H9 (cell line): ENCODE data around the gene ZNF668. TPM values are rescaled to one million over a fixed set of nuclear protein-coding genes. Genes with fewer than 3 reads are reported as not detected.
A peak's percentile ranks its signal among the peaks of the same experiment; 100 is the strongest.
"Not testable (repeated sequence)": the region's sequence is repeated elsewhere in the genome, so short reads cannot be mapped to it uniquely, and the experiment has no call there.

ENCODE experiments used
- DNase-seq: peaks from one replicate; pipeline ENCODE4 v3.0.0-alpha.2; 2017
- H2AFZ ChIP-seq: one replicate; pipeline ENCODE4 v1.6.1; 2013; ENCODE audit warnings: mild to moderate bottlenecking, low read length, control low read depth, moderate library complexity
- H2AK5ac ChIP-seq: 2 replicates; pipeline ENCODE4 v1.6.1; 2013; ENCODE audit warnings: low read length, control low read depth, mixed read lengths; ENCODE audit not compliant: insufficient read length
- H2BK120ac ChIP-seq: one replicate; pipeline ENCODE4 v1.6.1; 2013; ENCODE audit warnings: low read depth, mild to moderate bottlenecking, low read length, control low read depth, inconsistent platforms; ENCODE audit not compliant: poor library complexity, severe bottlenecking
- H2BK12ac ChIP-seq: 2 replicates; pipeline ENCODE4 v1.6.1; 2013; ENCODE audit warnings: low read length, control low read depth, mixed read lengths, low read depth; ENCODE audit not compliant: insufficient read length
- H2BK15ac ChIP-seq: 2 replicates; pipeline ENCODE4 v1.6.1; 2013; ENCODE audit warnings: low read depth, low read length, control low read depth
- H2BK20ac ChIP-seq: one replicate; pipeline ENCODE4 v1.6.1; 2013; ENCODE audit warnings: low read depth, mild to moderate bottlenecking, low read length, control low read depth, inconsistent platforms; ENCODE audit not compliant: poor library complexity, severe bottlenecking
- H2BK5ac ChIP-seq: 2 replicates; pipeline ENCODE4 v1.6.1; 2013; ENCODE audit warnings: low read length, control low read depth, mixed read lengths; ENCODE audit not compliant: insufficient read length
- H3K14ac ChIP-seq: 2 replicates; pipeline ENCODE4 v1.6.1; 2013; ENCODE audit warnings: low read length, control low read depth; ENCODE audit not compliant: insufficient read depth
- H3K18ac ChIP-seq: 2 replicates; pipeline ENCODE4 v1.6.1; 2013; ENCODE audit warnings: low read depth, mild to moderate bottlenecking, mixed read lengths, low read length, control low read depth; ENCODE audit not compliant: insufficient read length
- H3K23ac ChIP-seq: 2 replicates; pipeline ENCODE4 v1.6.1; 2013; ENCODE audit warnings: low read length, control low read depth, mixed read lengths, low read depth; ENCODE audit not compliant: insufficient read length
- H3K23me2 ChIP-seq: 2 replicates; pipeline ENCODE4 v1.6.1; 2013; ENCODE audit warnings: low read depth, mild to moderate bottlenecking, mixed read lengths, low read length, control low read depth; ENCODE audit not compliant: insufficient read length, poor library complexity, severe bottlenecking
- H3K27ac ChIP-seq: 2 replicates; pipeline ENCODE4 v1.5.1; 2013; ENCODE audit warnings: low read length, control low read depth, mixed read lengths, low read depth; ENCODE audit not compliant: insufficient read length
- H3K27me3 ChIP-seq: 2 replicates; pipeline ENCODE4 v1.6.1; 2013; ENCODE audit warnings: low read length, control low read depth, inconsistent platforms; ENCODE audit not compliant: insufficient read depth
- H3K4ac ChIP-seq: 2 replicates; pipeline ENCODE4 v1.6.1; 2013; ENCODE audit warnings: low read depth, mild to moderate bottlenecking, control low read depth, inconsistent platforms, low read length, moderate library complexity
- H3K4me1 ChIP-seq: 2 replicates; pipeline ENCODE4 v1.6.1; 2013; ENCODE audit warnings: low read length, control low read depth, inconsistent platforms; ENCODE audit not compliant: insufficient read depth
- H3K4me2 ChIP-seq: 2 replicates; pipeline ENCODE4 v1.6.1; 2013; ENCODE audit warnings: low read length, control low read depth, mixed read lengths; ENCODE audit not compliant: insufficient read length, insufficient read depth
- H3K56ac ChIP-seq: 2 replicates; pipeline ENCODE4 v1.6.1; 2013; ENCODE audit warnings: low read depth, mild to moderate bottlenecking, mixed read lengths, low read length, control low read depth; ENCODE audit not compliant: insufficient read length
- H3K79me1 ChIP-seq: 2 replicates; pipeline ENCODE4 v1.6.1; 2013; ENCODE audit warnings: low read depth, mild to moderate bottlenecking, moderate library complexity, low read length, control low read depth, inconsistent platforms; ENCODE audit not compliant: insufficient read depth, poor library complexity, severe bottlenecking
- H3K79me2 ChIP-seq: 2 replicates; pipeline ENCODE4 v1.6.1; 2013; ENCODE audit warnings: low read length, control low read depth, inconsistent platforms; ENCODE audit not compliant: insufficient read depth
- H3K9ac ChIP-seq: 2 replicates; pipeline ENCODE4 v1.6.1; 2013; ENCODE audit warnings: low read length, control low read depth, mixed read lengths; ENCODE audit not compliant: insufficient read length; ENCODE audit errors: extremely low read depth
- H3K9me3 ChIP-seq: one replicate; pipeline ENCODE4 v1.6.1; 2013; ENCODE audit warnings: low read depth, low read length, inconsistent platforms; ENCODE audit not compliant: control insufficient read depth
- H3T11ph ChIP-seq: one replicate; pipeline ENCODE4 v1.6.1; 2013; ENCODE audit warnings: mild to moderate bottlenecking, low read length, control low read depth, inconsistent platforms
- H4K20me1 ChIP-seq: one replicate; pipeline ENCODE4 v1.6.1; 2013; ENCODE audit not compliant: control insufficient read depth, insufficient read length, insufficient read depth
- H4K5ac ChIP-seq: 2 replicates; pipeline ENCODE4 v1.6.1; 2013; ENCODE audit warnings: low read depth, mild to moderate bottlenecking, mixed read lengths, low read length, control low read depth; ENCODE audit not compliant: insufficient read length
- H4K8ac ChIP-seq: replicated peaks from 2 replicates; pipeline ENCODE4 v1.6.1; 2013; ENCODE audit warnings: low read length, control low read depth, mixed read lengths, low read depth; ENCODE audit not compliant: insufficient read length
- H4K91ac ChIP-seq: 2 replicates; pipeline ENCODE4 v1.6.1; 2013; ENCODE audit warnings: low read depth, mild to moderate bottlenecking, moderate library complexity, mixed read lengths, low read length, control low read depth; ENCODE audit not compliant: insufficient read length
- H3K27ac Mint-ChIP-seq, 3 experiments: 2 replicates in 2 of 3; 3 replicates in 1 of 3; pipeline ENCODE4 v1.8.0; 2020 to 2021; ENCODE audit warnings: mixed read lengths in 3 of 3, mild to moderate bottlenecking in 1 of 3, moderate library complexity in 1 of 3
- H3K27me3 Mint-ChIP-seq: 2 replicates; pipeline ENCODE4 v1.8.0; 2021; ENCODE audit warnings: low read depth, mild to moderate bottlenecking, moderate library complexity, mixed read lengths
- H3K36me3 Mint-ChIP-seq, 3 experiments: 2 replicates in 2 of 3; 3 replicates in 1 of 3; pipeline ENCODE4 v1.8.0; 2020 to 2021; ENCODE audit warnings: low read depth in 3 of 3, mixed read lengths in 3 of 3; ENCODE audit not compliant: insufficient read depth in 1 of 3
- H3K4me1 Mint-ChIP-seq, 2 experiments: 2 replicates each; pipeline ENCODE4 v1.8.0; 2020; ENCODE audit warnings: mixed read lengths in 2 of 2
- H3K4me3 Mint-ChIP-seq, 2 experiments: 2 replicates in 1 of 2; 3 replicates in 1 of 2; pipeline ENCODE4 v1.8.0; 2020 to 2021; ENCODE audit warnings: mild to moderate bottlenecking in 2 of 2, mixed read lengths in 2 of 2, moderate library complexity in 1 of 2
- H3K9me3 Mint-ChIP-seq, 2 experiments: 2 replicates in 1 of 2; 3 replicates in 1 of 2; pipeline ENCODE4 v1.8.0; 2020; ENCODE audit warnings: mild to moderate bottlenecking in 2 of 2, mixed read lengths in 2 of 2, moderate library complexity in 1 of 2
- WGBS: extraction: QIAGEN DNeasy Blood & Tissue Kit; methylation state at CpG from one replicate; pipeline ENCODE4 v1.1.7; 2013; ENCODE audit warnings: missing lambda C conversion rate, low lambda C conversion rate, mixed read lengths; ENCODE audit not compliant: insufficient read length; ENCODE audit errors: extremely low coverage; 5-methylcytosine and 5-hydroxymethylcytosine counted together
- total RNA-seq: library from RNA; stranded (reverse); gene quantifications from 2 replicates; pipeline ENCODE4 v1.2.1, GENCODE V29; 2021
- TF ChIP-seq, protein P1 (sequence below): fragments of 200-600 bp; sonication (generic); conservative IDR thresholded peaks from 3 replicates; pipeline ENCODE4 v1.8.0; 2021; ENCODE audit warnings: antibody characterized with exemption, mild to moderate bottlenecking

Gene ZNF668
- total RNA-seq, 1 experiment from 2014 or later: 18.6 TPM

DNA sequence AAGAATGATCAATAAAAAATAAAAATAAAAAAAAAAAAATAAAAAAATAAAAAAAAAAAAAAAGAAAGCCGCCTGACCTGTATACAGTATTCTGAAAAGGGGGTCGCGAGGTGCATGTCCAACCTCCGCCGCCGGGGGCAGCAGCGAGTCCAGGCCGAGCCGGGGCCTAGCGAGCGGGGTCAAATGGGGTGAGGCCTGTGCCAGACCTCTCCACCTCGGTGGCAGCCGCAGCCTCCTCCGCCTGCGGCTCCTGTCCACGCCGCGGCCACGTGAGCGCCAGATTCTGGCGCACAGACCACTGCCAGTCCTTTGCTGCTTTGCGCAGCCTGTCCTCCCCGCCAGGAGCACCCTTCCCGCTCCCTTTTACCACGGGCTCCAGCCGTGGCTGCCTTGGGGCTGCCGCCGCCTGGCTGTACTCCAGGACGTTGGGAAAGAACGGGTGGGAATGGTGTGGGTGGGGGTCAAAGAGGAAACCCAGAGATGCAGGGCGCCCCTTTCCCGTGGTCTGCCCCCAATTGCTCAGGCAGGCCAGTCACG lies 31.7 kb upstream of the ZNF668 start:
- TF ChIP-seq, protein P1, sequence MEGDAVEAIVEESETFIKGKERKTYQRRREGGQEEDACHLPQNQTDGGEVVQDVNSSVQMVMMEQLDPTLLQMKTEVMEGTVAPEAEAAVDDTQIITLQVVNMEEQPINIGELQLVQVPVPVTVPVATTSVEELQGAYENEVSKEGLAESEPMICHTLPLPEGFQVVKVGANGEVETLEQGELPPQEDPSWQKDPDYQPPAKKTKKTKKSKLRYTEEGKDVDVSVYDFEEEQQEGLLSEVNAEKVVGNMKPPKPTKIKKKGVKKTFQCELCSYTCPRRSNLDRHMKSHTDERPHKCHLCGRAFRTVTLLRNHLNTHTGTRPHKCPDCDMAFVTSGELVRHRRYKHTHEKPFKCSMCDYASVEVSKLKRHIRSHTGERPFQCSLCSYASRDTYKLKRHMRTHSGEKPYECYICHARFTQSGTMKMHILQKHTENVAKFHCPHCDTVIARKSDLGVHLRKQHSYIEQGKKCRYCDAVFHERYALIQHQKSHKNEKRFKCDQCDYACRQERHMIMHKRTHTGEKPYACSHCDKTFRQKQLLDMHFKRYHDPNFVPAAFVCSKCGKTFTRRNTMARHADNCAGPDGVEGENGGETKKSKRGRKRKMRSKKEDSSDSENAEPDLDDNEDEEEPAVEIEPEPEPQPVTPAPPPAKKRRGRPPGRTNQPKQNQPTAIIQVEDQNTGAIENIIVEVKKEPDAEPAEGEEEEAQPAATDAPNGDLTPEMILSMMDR: peak; percentile 79
- DNase-seq: peak; percentile 89

DNA sequence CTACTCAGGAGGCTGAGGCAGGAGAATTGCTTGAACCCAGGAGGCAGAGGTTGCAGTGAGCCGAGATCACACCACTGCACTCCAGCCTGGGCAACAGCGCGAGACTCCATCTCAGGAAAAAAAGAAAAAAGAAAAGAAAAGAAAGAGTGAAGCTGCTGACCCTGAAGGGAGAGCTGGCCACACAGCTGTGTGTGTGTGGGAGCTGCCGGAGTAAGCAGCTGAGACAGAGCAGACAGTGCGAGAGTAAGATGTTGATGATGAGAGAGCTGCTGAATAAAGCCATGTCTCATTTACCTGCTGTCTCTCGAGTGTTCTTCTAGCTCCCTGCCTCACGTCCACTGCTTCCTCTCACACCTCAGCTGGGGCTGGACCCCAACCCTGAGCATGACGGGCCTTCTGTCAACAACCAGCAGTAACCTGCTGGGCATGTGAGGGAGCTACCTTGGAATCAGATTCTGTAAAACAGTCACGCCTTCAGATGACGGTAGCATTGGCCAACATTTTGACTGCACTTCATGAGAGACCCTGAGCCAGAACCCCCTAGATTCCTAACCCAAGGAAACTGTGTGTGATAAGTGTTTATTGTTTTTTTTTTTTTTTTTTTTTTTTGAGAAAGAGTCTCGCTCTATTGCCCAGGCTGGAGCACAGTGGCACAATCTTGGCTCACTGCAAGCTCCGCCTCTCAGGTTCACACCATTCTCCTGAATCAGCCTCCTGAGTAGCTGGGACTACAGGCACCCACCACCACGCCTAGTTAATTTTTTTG lies 27.0 kb upstream of the ZNF668 start:
- H3K36me3 Mint-ChIP-seq, H2BK120ac ChIP-seq, H3K56ac ChIP-seq, H3K4me3 Mint-ChIP-seq, H3K4me1 ChIP-seq, H3K4ac ChIP-seq, DNase-seq, H3K18ac ChIP-seq, H2AFZ ChIP-seq, H3K14ac ChIP-seq, H2AK5ac ChIP-seq, H4K5ac ChIP-seq, H3K9me3 Mint-ChIP-seq, H3K4me1 Mint-ChIP-seq, H4K8ac ChIP-seq, H3T11ph ChIP-seq, H3K27ac Mint-ChIP-seq, H2BK5ac ChIP-seq, H3K27me3 ChIP-seq, H4K91ac ChIP-seq, H2BK12ac ChIP-seq, H3K79me2 ChIP-seq, H3K9me3 ChIP-seq, H3K23me2 ChIP-seq, H3K27ac ChIP-seq, H2BK20ac ChIP-seq, H4K20me1 ChIP-seq, H3K79me1 ChIP-seq, H2BK15ac ChIP-seq, H3K4me2 ChIP-seq, H3K9ac ChIP-seq, H3K23ac ChIP-seq: not testable (repeated sequence)
- WGBS: no CpG with 5 or more reads among the region's 13 CpGs
- H3K27me3 Mint-ChIP-seq: peaks cover 19% of the 10 kb centered on the region

More for the DNA sequence above, 31.7 kb upstream of the ZNF668 start:
- no peak overlapping the region for H4K5ac ChIP-seq
- no peaks in the 10 kb centered on the region for H3K9me3 ChIP-seq
- no peak overlapping the region for H3T11ph ChIP-seq
- Mint-ChIP-seq H3K4me1 (peaks cover 9 to 14% of the 10 kb centered on the region in 2 experiments), H3K27me3 (peaks cover 9% of the 10 kb centered on the region), H3K27ac (no peak overlapping the region), H3K4me3 (no peak overlapping the region), H3K9me3 (peaks cover 2 to 4% of the 10 kb centered on the region in 2 experiments; a peak in 3 of 5 replicates), H3K36me3 (peaks cover 12 to 15% (median 12%) of the 10 kb centered on the region in 3 experiments)
- H2BK15ac ChIP-seq: no peak overlapping the region
- H2BK20ac ChIP-seq: no peak overlapping the region
- H2BK5ac ChIP-seq: no peak overlapping the region
- no peak overlapping the region for H2AK5ac ChIP-seq
- H3K79me2 ChIP-seq: no peaks in the 10 kb centered on the region; the same call in 1 of the 2 replicates
- no peaks in the 10 kb centered on the region for H3K79me1 ChIP-seq
- H3K56ac ChIP-seq: no peak overlapping the region
- peaks cover 8% of the 10 kb centered on the region for H3K23me2 ChIP-seq
- no peak overlapping the region for H3K9ac ChIP-seq
- H4K8ac ChIP-seq: no peak overlapping the region
- WGBS: no CpG with 5 or more reads among the region's 33 CpGs
- H3K14ac ChIP-seq: no peak overlapping the region
- no peak overlapping the region for H3K27ac ChIP-seq
- H3K23ac ChIP-seq: no peak overlapping the region
- no peak overlapping the region for H3K4ac ChIP-seq
- no peak overlapping the region for H2BK12ac ChIP-seq
- H3K18ac ChIP-seq: no peak overlapping the region
- no peaks in the 10 kb centered on the region for H3K4me1 ChIP-seq
- no peaks in the 10 kb centered on the region; the same call in 1 of the 2 replicates for H3K27me3 ChIP-seq
- H2AFZ ChIP-seq: no peak overlapping the region
- no peaks in the 10 kb centered on the region for H4K20me1 ChIP-seq
- H4K91ac ChIP-seq: no peak overlapping the region
- H3K4me2 ChIP-seq: no peak overlapping the region
- H2BK120ac ChIP-seq: no peak overlapping the region
